T-cell (primary cell): ENCODE measurements around the gene LMX1B. TPM values are rescaled to one million over a fixed set of nuclear protein-coding genes. Genes with fewer than 3 reads are reported as not detected.
A peak's percentile ranks its signal among the peaks of the same experiment; 100 is the strongest.

Source experiments
- ATAC-seq, 4 experiments: fragments of 200-7000 bp in 3 of 4; fragments of 150-1000 bp in 1 of 4; cut with Tn5 transposase; replicated peaks in 1 of 4; 1 replicate in 3 of 4; 2 replicates in 1 of 4; pipeline ENCODE4 v1.10.0; 2021; ENCODE audit warnings: moderate library complexity in 3 of 4, mild to moderate bottlenecking in 2 of 4, moderate number of reproducible peaks in 1 of 4
- CTCF ChIA-PET, 2 donors: fragments of 300-600 bp; sonication (Branson Sonifier 250); formaldehyde crosslinking; loops; one replicate each; lab custom pipeline; 2022; ENCODE audit warnings: antibody characterized with exemption in 2 of 2; lab: Charles Lee
- POLR2A ChIA-PET, 2 donors: fragments of 300-600 bp; sonication (Branson Sonifier 250); formaldehyde crosslinking; loops; one replicate each; lab custom pipeline; 2022; ENCODE audit warnings: antibody characterized with exemption in 2 of 2; lab: Charles Lee
- DNase-seq, 35 experiments: peaks; one replicate each; pipeline versions ENCODE4 v3.0.0 to v3.0.0-alpha.2; 2013 to 2023
- H3K27ac ChIP-seq: one replicate; pipeline ENCODE4 v1.5.1; 2013; ENCODE audit warnings: low read length
- H3K27me3 ChIP-seq, 2 experiments: replicated peaks in 1 of 2; 1 replicate in 1 of 2; 2 replicates in 1 of 2; pipeline versions ENCODE4 v1.6.1 to v1.7.0; 2013; ENCODE audit warnings: low read length in 1 of 2, mixed read lengths in 1 of 2; ENCODE audit not compliant: control insufficient read depth in 2 of 2, insufficient read depth in 2 of 2; ENCODE audit errors: extremely low read depth in 1 of 2
- H3K36me3 ChIP-seq, 2 donors: 1 replicate in 1 of 2; 2 replicates in 1 of 2; pipeline versions ENCODE4 v1.6.1 to v1.7.0; 2013; ENCODE audit warnings: low read length in 1 of 2; ENCODE audit not compliant: control insufficient read depth in 2 of 2, insufficient read depth in 1 of 2; ENCODE audit errors: extremely low read depth in 1 of 2
- H3K4me1 ChIP-seq, 2 experiments: 1 replicate in 1 of 2; 2 replicates in 1 of 2; pipeline versions ENCODE4 v1.6.1 to v1.7.0; 2013; ENCODE audit warnings: low read length in 2 of 2, mixed read lengths in 1 of 2; ENCODE audit not compliant: insufficient read depth in 2 of 2, control insufficient read depth in 1 of 2; ENCODE audit errors: extremely low read depth in 1 of 2
- H3K4me3 ChIP-seq, 2 donors: 1 replicate in 1 of 2; 2 replicates in 1 of 2; pipeline versions ENCODE4 v1.5.1 to v1.7.0; 2013; ENCODE audit warnings: mild to moderate bottlenecking in 2 of 2, low read length in 1 of 2, moderate library complexity in 1 of 2; ENCODE audit not compliant: control insufficient read depth in 1 of 2; ENCODE audit errors: extremely low read depth in 1 of 2
- H3K9me3 ChIP-seq: 2 replicates; pipeline ENCODE4 v1.7.0; 2013
- H3K27ac Mint-ChIP-seq, 2 donors: one replicate each; pipeline ENCODE4 v1.8.0; 2020 to 2021; ENCODE audit warnings: mild to moderate bottlenecking in 2 of 2, mixed read lengths in 2 of 2
- H3K27me3 Mint-ChIP-seq, 2 donors: one replicate each; pipeline ENCODE4 v1.8.0; 2021 to 2022; ENCODE audit warnings: mixed read lengths in 2 of 2
- H3K36me3 Mint-ChIP-seq: one replicate; pipeline ENCODE4 v1.8.0; 2021; ENCODE audit warnings: mixed read lengths
- H3K4me1 Mint-ChIP-seq, 3 donors: one replicate each; pipeline ENCODE4 v1.8.0; 2020 to 2022; ENCODE audit warnings: mixed read lengths in 3 of 3, mild to moderate bottlenecking in 1 of 3
- H3K4me3 Mint-ChIP-seq, 3 donors: one replicate each; pipeline ENCODE4 v1.8.0; 2020 to 2022; ENCODE audit warnings: mild to moderate bottlenecking in 3 of 3, mixed read lengths in 3 of 3, moderate library complexity in 3 of 3
- H3K9me3 Mint-ChIP-seq, 3 donors: one replicate each; pipeline ENCODE4 v1.8.0; 2020 to 2022; ENCODE audit warnings: mixed read lengths in 3 of 3
- WGBS: methylation state at CpG from one replicate; pipeline ENCODE4 v1.1.5; 2013; ENCODE audit warnings: missing lambda C conversion rate; ENCODE audit not compliant: insufficient coverage; 5-methylcytosine and 5-hydroxymethylcytosine counted together
- total RNA-seq, 35 experiments: library from RNA in 6 of 35; stranded (reverse) in 6 of 35; fragments of 120-200 nt in 1 of 35; gene quantifications; one replicate each; pipeline versions ENCODE4 v1.2.1 to v1.2.4 and lab custom pipeline; 2013 to 2026

The LMX1B gene
- total RNA-seq, 5 donors from 2014 or later (not counting 1 experiment from before 2014, with no cell fraction given), result not detected

GRCh38 chr9:126677188-126678084, 63.7 kb downstream of the LMX1B start:
- no peaks in the 10 kb centered on the region for H3K36me3 ChIP-seq
- H3K4me1 ChIP-seq, result peaks cover 0 to 2% of the 10 kb centered on the region in 2 experiments
- H3K4me3 ChIP-seq, result no peak overlapping the region
- POLR2A ChIA-PET, result no interaction called here
- Mint-ChIP-seq H3K27ac (no peak overlapping the region), H3K9me3 (no peaks in the 10 kb centered on the region), H3K4me1 (peaks cover 7 to 21% (median 11%) of the 10 kb centered on the region in 3 donors), H3K27me3 (peaks cover 61 to 86% of the 10 kb centered on the region in 2 donors), H3K36me3 (no peaks in the 10 kb centered on the region), H3K4me3 (peak overlapping the region in 1 of 3 donors; percentile 12)
- 15% methylated on average over 9 of the region's 11 CpGs for WGBS
- H3K27ac ChIP-seq, result no peak overlapping the region
- H3K9me3 ChIP-seq, result no peaks in the 10 kb centered on the region
- peaks cover 12 to 93% of the 10 kb centered on the region in 2 experiments for H3K27me3 ChIP-seq
- CTCF ChIA-PET, result interaction anchor here in 1 of 2 donors (1.3 kb wide), 1 partner anchor 13 kb away, joined by 3 read pairs; no protein-coding TSS in a partner anchor
- DNase-seq (no peak), ATAC-seq (no peak)

- Histone ChIP-seq H3K4me1 (peaks cover 0 to 10% of the 10 kb centered on the region in 2 experiments), H3K27me3 (peaks cover 17 to 91% of the 10 kb centered on the region in 2 experiments), H3K36me3 (no peaks in the 10 kb centered on the region), H3K27ac (no peak overlapping the region), H3K9me3 (no peaks in the 10 kb centered on the region), H3K4me3 (no peak overlapping the region)
- ChIA-PET CTCF (interaction anchor here in 1 of 2 donors (1.3 kb wide), 1 partner anchor 11 kb away, joined by 3 read pairs; no protein-coding TSS in a partner anchor), POLR2A (no interaction called here)
- Mint-ChIP-seq H3K36me3 (no peaks in the 10 kb centered on the region), H3K27ac (no peak overlapping the region), H3K9me3 (no peaks in the 10 kb centered on the region), H3K4me1 (peaks cover 11 to 21% (median 12%) of the 10 kb centered on the region in 3 donors), H3K4me3 (no peak overlapping the region), H3K27me3 (peaks cover 65 to 81% of the 10 kb centered on the region in 2 donors)
- DNase-seq (no peak), ATAC-seq (no peak)
- WGBS, result 74% methylated on average over 4 of the region's 4 CpGs
Observed at GRCh38 chr9:126678989-126679388, 65.3 kb downstream of the LMX1B start.

GRCh38 chr9:126681336-126681735, 67.6 kb downstream of the LMX1B start:
- Histone ChIP-seq H3K4me1 (peaks cover 0 to 10% of the 10 kb centered on the region in 2 experiments), H3K36me3 (no peaks in the 10 kb centered on the region), H3K9me3 (no peaks in the 10 kb centered on the region), H3K27ac (no peak overlapping the region), H3K27me3 (peaks cover 13 to 86% of the 10 kb centered on the region in 2 experiments), H3K4me3 (no peak overlapping the region)
- Mint-ChIP-seq H3K27me3 (peaks cover 72 to 85% of the 10 kb centered on the region in 2 donors), H3K4me1 (peaks cover 3 to 11% (median 7%) of the 10 kb centered on the region in 3 donors), H3K36me3 (no peaks in the 10 kb centered on the region), H3K27ac (no peak overlapping the region), H3K4me3 (no peak overlapping the region), H3K9me3 (no peaks in the 10 kb centered on the region)
- POLR2A ChIA-PET, result no interaction called here
- ATAC-seq, result no peak
- DNase-seq, result no peak
- CTCF ChIA-PET, result no interaction called here
- 48% methylated on average over 4 of the region's 7 CpGs for WGBS

- Histone ChIP-seq H3K4me1 (peaks cover 0 to 8% of the 10 kb centered on the region in 2 experiments), H3K27me3 (peaks cover 13 to 84% of the 10 kb centered on the region in 2 experiments)
- 62% methylated on average over 4 of the region's 24 CpGs for WGBS
Observed at GRCh38 chr9:126682113-126682810, 68.5 kb downstream of the LMX1B start.

GRCh38 chr9:126682928-126683697, 69.4 kb downstream of the LMX1B start:
- H3K9me3 ChIP-seq, result no peaks in the 10 kb centered on the region
- DNase-seq, result no peak
- H3K27ac ChIP-seq, result no peak overlapping the region
- H3K4me1 ChIP-seq, result peaks cover 0 to 8% of the 10 kb centered on the region in 2 experiments
- no peak for ATAC-seq
- H3K4me3 ChIP-seq, result no peak overlapping the region
- H3K36me3 ChIP-seq, result no peaks in the 10 kb centered on the region
- Mint-ChIP-seq H3K27ac (no peak overlapping the region), H3K4me1 (peaks cover 3 to 5% (median 5%) of the 10 kb centered on the region in 3 donors), H3K4me3 (peak overlapping the region in 1 of 3 donors; percentile 58), H3K27me3 (peaks cover 65 to 84% of the 10 kb centered on the region in 2 donors), H3K36me3 (no peaks in the 10 kb centered on the region), H3K9me3 (no peaks in the 10 kb centered on the region)
- ChIA-PET POLR2A (interaction anchor here in 1 of 2 donors (0.6 kb wide), 1 partner anchor 24 kb away, joined by 8 read pairs; no protein-coding TSS in a partner anchor), CTCF (no interaction called here)
- H3K27me3 ChIP-seq, result peaks cover 11 to 83% of the 10 kb centered on the region in 2 experiments
- 3% methylated on average over 49 of the region's 69 CpGs for WGBS

More at GRCh38 chr9:126682113-126682810, 68.5 kb downstream of the LMX1B start:
- Mint-ChIP-seq H3K4me3 (peak overlapping the region in 1 of 3 donors; percentile 33), H3K36me3 (no peaks in the 10 kb centered on the region), H3K9me3 (no peaks in the 10 kb centered on the region), H3K27me3 (peaks cover 73 to 84% of the 10 kb centered on the region in 2 donors), H3K4me1 (peaks cover 3 to 7% (median 5%) of the 10 kb centered on the region in 3 donors), H3K27ac (no peak overlapping the region)
- no peaks in the 10 kb centered on the region for H3K36me3 ChIP-seq
- ChIA-PET CTCF (no interaction called here), POLR2A (interaction anchor here in 1 of 2 donors (0.6 kb wide), 1 partner anchor 24 kb away, joined by 8 read pairs; no protein-coding TSS in a partner anchor)
- no peak overlapping the region for H3K4me3 ChIP-seq
- no peaks in the 10 kb centered on the region for H3K9me3 ChIP-seq
- ATAC-seq (no peak), DNase-seq (no peak)
- no peak overlapping the region for H3K27ac ChIP-seq
